Activated gamma-delta T cell treated with anti-CD3 and anti-CD28 coated beads, Interleukin-2, amount 50 U/mL, for 16 hours (primary cell): ENCODE data around the gene PRKCD.

Experiments used
- DNase-seq: peaks from one replicate; pipeline ENCODE4 v3.0.0-alpha.2; 2020; ENCODE audit warnings: low read depth

PRKCD gene

DNA sequence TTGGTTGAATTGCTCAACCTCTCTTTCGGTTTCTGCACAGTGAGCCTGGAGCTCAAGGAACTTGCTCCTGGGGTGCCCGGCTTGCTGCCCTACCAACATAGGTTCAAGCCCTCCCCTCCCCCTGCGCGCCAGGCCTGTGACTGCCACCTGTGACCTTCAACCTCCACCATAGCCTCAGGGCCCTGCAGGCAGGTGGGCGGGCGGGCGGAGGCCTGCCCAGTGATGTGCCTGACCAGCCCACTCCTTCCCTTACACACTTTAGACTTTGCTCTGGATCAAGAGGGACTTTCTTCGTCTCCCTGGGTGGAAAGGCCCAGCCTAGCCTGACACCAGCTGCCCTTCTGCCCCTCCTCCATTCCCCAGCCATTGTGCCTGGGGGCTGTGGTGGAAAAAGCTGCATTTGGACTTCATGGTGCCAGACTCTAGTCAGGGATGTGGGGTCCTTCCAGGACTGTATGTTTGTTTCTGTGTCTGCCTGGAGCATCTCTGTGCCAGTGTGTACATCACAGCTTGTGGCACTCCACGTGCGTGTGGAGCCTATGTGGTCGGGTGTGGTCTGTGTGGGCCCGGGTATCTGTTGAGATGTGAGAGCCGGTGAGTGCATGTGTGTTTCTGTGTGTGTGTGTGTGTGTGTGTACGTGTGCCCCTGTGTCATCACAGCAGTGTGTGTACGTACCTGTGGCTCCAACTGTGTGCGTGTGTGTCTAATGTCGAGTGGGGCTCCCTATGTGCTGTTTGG lies 9.5 kb downstream of the PRKCD start:
- no peak for DNase-seq

DNA sequence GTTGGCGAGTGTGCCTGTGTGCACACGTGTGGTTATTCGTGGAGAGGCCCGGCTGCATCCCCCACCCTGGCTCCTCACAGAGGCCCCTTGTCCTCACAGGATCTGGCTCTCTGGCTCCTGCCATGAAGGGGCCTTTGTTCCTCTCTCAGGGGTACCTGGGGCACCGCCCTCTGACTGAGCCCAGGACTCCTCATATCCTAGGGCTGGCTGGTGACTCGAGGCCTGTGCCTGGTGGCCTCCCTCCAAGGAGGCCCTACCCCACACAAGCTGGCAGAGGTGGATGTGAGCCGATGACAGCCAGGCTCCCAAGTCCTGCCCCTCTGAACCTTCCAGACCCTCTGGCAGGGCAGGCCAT lies 10.0 kb downstream of the PRKCD start:
- no peak for DNase-seq

DNA sequence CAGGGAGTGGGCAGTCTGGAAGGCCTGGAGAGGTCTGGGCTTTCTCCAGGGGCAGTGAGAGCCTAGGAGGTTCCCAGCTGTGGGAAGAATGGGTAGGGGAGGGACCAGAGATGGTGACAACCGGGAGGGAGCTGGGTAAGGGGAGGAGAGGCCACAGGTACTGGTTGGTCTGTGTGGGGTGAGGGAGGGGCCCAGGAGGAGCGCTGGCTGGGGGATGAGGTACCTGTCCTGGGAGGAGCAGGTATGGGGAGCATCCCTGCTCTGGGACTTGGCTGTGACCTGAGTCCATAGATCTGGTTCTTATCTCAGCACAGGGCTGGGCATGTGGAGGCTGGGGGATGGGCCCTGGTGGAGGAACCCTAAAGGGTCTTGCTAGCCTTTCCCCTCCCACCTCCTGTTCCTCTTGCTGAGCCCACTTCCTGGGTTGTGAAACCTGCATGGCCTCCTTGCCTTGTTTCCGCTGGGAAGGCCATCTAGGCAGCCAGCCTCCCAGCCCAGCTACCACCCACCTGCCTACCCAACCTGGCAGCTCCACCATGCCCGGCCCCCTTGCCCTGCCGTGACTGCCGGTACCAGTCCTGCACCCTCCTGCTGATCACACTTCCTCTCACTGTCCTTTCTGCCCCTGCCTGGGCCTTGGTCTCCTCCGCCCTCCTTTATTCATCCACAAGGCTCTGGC lies 11.0 kb downstream of the PRKCD start:
- DNase-seq = no peak

DNA sequence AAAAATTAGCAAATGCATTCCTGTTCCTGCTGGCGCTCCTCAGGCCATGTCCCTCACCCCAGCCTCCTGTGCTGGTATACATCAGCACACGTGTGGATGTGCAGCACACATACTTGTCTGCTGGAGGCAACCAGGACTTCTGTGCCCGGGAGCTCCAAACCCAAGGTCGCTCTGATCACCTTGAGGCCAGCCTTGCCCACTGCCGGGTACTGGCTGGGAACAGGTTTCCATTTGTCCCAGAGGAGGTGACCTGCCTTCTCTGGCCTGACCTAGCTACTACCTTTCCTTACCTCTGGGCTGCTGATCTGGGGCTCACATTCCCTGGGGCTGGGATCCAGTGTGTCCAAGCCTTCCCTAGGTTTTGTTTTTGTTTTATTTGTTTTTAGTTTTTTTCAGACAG lies 12.1 kb downstream of the PRKCD start:
- no peak for DNase-seq

DNA sequence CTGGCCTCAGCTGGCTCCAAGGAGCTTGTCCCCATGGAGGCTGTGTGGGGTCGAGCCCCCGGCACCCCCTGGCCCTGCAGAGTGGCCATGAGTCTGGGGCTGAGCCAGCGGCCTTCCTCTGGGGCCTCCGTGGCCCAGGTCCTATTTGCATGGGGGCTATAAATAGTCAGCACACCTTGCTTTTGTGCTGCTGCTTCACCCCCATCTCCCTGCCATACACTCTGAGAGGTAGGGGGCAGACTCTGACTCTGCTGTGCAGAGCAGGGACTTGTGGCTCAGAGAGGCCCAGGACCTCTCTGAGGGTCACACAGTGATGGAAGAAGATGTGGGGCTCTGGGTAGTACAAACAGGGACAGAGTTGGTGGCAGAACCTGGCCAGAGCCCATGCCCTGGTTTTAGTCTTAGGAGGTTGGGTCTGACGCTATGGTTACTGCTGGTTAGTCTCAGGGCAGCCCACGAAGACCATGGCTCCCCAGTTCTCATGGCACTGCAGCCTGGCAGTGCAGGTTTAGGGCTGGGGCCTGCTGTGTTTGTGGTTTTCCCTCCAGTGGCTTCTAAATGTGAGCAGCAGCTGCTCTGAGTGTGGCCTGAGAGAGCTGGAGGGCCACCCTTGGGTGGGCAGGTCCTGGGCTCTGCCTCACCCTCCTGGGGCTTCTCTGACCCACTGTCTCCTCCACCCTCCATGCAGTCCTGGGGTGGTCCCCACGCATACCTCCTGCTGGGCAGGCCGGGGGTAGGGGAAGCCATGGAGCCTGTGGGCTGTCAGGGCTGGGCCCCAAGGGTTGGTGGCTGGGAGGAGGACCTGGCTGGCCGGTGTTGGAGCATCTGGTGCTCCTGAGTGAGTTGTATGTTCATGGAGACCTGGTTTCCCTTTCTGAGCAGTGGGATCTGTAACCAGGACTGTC lies 13.6 kb downstream of the PRKCD start:
- DNase-seq = no peak

DNA sequence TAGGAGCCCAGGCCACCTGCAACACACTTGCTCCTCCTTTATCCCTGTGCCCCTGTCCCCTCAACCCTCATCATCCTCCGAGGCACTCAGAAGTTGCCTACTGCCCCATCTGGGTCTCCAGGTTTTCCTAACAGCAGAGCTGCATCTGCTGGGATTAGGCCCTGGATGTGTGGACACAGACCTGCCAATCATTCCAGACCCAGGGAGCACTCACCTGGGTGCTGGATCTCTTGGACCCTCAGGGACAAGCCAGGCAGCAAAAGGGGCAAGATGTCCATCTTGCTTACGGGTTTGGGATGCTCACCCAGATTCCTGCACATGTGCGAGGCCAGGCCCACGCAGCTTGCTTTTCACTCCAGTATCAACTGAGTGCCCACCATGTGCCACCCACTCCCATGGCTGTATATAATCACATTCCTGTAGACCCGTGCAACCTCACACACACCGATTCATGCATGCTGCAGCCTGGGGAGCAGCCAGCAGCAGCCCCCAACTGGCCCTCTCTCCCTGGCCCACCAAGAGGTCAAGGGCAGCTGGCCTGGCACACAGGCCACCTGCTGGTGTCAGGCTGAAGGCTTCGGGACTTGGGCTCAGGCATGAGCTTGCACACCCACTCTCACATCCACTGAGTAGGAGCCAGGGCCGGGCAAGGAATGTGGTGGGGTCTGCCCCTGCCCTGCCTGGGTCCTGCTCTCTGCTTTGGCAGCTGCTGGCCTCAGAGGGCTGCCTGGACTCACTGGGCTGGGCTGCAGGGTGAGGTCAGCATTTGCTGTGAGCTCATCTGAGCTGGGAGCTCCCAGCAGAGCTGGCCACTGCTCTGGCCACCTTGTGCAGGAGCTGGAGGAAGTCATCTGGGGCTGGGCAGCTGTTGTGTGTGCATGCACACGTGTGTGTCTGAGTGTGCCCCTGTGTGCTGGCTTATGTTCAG lies 14.9 kb downstream of the PRKCD start:
- no peak for DNase-seq

DNA sequence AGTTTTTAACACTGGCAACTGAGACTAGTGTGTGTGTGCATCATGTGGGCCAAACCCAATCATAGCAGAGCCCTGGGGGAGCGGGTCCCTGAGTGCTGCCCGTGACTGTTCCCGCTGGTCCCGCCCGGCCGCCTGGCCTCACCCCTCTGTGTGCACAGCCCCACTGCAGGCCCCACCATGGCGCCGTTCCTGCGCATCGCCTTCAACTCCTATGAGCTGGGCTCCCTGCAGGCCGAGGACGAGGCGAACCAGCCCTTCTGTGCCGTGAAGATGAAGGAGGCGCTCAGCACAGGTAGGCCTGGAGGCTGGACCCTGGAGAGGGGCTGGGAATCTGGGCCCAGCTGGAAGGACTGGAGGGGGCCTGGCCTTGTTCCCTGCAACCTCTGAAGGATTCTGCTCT lies 17.2 kb downstream of the PRKCD start:
- no peak for DNase-seq

DNA sequence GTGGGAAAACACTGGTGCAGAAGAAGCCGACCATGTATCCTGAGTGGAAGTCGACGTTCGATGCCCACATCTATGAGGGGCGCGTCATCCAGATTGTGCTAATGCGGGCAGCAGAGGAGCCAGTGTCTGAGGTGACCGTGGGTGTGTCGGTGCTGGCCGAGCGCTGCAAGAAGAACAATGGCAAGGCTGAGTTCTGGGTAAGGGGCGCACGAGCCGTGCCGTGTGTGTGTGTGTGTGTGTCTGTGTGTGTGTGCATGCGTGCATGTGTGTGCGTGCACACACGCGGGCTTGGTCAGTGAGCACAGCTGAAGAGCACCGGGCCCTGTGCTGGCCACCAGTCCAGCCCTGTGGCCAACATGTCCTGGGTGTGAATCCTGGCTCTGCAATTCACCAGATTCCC lies 18.6 kb downstream of the PRKCD start:
- no peak for DNase-seq

DNA sequence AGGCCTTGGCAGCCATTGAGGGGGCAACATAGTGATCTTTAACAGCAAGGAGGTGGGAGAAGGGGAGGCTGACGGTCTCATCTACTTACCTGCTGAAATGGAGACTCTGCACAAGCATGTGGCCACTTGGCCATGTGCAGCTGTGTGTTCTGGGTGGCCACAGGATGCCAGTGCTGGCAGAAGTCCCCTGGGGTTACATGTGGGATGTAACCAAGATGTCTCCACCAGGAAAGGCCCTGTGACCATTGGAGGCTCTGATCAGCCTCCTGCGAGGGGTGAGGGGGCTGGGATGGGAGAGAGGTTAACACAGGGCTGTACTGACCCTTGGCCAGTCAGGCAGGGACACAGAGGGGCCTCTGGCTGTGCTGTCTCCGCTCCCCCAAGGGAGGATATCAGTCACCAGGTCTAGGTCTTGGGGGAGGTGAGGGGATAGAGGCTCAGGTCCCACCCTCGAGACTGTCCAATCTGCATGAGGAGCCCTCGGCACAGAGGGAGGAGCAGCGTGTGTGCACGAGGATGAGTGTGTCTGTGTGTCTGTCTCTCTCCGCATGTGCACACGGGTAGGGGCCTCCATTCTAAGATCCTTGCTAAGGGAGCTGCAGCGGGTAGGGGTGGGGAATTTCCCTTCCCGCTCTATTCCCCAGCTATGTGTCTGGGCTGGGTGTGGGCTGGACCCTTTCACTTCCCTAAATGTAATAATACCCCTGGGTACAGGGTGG lies 19.5 kb downstream of the PRKCD start:
- DNase-seq = no peak

DNA sequence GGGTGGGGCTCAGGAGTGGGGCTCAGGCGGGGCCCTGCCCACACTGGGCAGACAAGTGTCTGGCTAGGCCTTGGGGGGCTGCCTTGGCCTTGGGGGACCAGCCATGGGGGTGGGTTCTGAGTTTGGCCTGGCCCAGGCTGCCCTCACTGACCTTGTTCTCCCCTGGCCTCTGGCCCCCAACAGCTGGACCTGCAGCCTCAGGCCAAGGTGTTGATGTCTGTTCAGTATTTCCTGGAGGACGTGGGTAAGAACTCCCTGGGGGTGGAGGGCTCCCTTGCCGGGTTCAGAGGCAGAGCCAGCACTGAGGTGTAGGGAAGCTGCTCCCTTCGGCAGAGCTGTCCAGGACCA lies 20.0 kb downstream of the PRKCD start:
- DNase-seq = no peak

DNA sequence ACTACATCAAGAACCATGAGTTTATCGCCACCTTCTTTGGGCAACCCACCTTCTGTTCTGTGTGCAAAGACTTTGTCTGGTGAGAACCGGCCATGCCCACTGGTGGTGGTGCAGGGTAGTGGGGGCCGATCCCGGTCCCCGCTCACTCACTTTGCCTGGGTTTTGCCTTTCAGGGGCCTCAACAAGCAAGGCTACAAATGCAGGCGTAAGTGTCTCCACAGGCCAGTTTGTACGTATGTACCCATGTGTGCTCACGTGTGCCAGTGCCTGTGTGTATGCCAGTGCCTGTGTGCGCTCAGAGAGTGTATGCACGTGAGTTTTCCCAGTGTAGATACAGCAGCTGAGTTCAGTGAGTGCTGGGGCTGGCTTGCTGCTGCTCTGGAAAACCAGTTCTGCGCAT lies 20.5 kb downstream of the PRKCD start:
- DNase-seq = no peak

DNA sequence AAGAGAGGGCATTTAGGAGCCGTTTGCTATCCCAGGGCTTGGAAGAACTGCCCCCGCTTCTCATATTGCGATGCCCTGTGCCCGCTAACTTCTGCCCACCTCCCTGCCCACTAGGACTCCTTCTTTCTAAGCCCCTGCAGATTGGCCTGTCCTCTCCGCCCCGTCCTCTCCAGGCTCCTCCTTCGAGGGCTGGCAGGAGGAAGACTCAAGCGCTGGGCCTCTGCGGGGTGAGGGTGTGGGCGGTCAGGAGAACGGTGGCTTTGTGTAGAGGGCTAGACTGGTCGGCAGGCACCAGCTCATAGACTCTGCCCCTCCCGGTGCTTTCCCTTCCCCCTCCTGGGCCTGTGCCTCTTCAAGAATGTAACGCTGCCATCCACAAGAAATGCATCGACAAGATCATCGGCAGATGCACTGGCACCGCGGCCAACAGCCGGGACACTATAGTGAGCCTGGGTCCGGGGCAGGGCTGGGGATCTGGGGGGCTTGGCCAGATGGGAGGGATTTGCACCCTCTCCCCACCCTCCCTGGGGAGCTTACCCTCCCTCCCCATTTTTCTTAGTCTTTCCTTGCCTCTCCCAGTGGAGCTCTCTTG lies 21.9 kb downstream of the PRKCD start:
- no peak for DNase-seq

DNA sequence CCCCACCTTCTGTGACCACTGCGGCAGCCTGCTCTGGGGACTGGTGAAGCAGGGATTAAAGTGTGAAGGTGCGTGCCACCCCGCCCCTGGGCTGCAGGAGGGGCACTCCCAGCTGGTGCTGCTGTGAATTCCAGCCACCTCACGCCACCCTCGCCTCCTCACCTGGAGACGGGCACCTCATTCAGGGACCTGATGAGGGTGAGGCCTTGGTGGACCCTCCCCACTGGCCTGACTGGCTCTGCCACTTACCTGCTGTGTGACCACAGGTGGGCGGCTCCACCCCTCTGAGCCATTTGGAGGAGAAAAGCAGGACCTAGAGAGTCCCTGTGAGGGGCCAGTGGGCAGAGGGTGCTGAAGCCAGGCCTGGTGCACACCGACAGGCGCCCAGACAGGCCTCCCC lies 22.5 kb downstream of the PRKCD start:
- no peak for DNase-seq

DNA sequence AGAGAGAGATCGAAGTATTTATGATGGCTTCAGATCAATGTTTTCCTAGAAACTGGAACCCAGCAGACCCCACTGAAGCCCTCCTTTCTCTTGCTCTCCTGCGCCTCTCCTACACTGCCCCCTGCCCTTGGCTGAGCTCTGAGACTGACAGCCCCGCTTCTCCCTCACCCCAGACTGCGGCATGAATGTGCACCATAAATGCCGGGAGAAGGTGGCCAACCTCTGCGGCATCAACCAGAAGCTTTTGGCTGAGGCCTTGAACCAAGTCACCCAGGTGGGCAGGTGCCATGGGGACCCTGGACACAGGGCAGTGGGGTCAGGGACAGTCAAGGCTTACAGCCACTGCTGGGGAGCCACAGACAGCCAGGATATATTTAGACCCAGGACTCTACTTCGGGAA lies 23.7 kb downstream of the PRKCD start:
- no peak for DNase-seq

DNA sequence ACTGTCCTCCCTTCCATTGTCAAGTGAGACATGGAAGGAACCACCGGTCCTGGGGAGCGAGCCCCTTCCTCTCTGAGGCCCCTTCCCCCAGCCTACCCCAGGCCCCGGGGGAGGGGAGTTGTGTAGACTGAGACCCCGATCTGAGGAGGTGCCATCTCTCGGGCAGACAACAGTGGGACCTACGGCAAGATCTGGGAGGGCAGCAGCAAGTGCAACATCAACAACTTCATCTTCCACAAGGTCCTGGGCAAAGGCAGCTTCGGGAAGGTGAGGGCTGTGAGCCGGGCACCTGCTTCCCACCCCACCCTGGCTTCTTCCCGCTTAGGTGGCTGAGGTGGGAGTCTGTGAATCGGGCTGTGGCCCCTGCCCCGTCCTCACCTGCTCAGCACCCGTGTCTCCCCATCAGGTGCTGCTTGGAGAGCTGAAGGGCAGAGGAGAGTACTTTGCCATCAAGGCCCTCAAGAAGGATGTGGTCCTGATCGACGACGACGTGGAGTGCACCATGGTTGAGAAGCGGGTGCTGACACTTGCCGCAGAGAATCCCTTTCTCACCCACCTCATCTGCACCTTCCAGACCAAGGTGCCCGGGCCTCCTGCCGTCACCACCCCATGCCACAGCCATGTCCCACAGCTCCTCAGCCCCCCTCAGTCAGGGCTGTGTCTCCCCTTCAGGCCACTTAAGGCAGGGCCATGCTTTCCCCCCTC lies 24.9 kb downstream of the PRKCD start:
- DNase-seq = no peak

DNA sequence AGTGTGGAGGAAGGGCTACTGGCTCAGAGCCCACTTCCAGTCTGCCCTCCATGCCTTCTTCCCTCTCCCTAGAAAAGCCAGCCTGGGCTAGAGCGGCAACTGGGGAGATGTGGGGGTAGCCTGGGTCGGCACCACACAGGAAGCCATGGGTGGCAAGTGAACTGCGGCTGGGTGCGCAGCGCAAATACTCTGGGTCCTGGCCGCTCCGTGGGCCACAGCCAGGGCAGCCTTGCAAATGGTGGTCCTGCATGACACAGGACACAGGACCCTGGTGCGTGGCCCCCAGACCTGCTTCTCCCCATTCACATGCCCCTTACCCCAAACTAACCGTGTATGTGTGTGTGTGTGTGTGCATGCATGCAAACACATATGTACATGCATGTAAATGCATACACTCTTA lies 25.7 kb downstream of the PRKCD start:
- DNase-seq = no peak

DNA sequence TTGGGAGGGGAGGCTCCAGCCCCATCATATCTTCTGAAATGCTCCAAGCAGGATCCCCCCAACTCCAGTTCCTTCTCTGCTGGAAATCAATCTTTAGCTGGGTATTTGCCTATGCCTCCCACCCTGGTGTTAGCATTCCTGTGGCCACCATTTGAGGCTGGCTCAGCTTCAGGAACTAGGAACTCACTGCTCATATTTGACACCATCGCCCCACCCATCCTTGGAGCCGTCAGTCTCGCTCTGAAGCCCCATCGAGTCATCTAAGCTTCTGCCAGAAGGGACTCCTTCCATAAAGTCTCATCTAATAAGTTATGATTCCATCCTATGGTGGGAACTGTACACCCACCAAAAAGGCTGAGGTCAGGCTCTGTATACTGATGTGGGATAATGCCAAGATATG lies 26.4 kb downstream of the PRKCD start:
- no peak for DNase-seq

DNA sequence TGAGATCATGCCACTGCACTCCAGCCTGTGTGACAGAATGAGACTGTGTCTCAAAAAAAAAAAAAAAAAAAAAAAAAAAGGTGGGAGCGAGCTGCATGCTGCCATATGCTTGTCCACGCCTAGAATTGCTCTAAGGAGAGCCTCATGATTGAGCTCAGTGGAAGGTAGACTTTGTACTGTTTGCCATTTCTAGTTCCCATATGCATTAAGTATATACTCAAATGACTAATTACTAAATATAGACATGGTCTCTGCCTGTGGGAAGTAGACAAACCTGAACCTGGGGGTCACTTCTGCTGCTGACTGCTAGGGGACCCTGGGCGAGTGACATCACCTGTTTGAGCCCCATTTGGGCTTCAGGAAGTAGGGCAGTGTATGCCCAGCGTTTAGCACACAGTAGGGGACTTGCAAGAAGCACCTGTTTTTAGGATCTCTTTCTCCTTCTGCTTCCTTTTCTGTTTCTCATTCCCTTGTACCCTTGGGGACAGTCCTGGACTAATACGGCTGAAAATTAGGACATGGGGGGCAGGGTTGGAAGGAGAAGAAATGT lies 27.2 kb downstream of the PRKCD start:
- DNase-seq = no peak

DNA sequence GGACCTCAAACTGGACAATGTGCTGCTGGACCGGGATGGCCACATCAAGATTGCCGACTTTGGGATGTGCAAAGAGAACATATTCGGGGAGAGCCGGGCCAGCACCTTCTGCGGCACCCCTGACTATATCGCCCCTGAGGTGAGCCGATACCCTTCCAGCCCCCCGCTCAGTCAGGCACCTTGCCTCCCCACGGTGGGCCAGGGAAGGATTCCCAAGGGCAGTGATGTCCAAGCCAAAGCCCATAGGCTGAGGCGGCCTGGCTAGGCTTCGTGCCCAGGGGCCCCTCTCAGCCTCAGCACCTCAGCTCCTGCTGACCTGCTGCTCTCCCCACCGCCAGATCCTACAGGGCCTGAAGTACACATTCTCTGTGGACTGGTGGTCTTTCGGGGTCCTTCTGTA lies 27.7 kb downstream of the PRKCD start:
- no peak for DNase-seq

DNA sequence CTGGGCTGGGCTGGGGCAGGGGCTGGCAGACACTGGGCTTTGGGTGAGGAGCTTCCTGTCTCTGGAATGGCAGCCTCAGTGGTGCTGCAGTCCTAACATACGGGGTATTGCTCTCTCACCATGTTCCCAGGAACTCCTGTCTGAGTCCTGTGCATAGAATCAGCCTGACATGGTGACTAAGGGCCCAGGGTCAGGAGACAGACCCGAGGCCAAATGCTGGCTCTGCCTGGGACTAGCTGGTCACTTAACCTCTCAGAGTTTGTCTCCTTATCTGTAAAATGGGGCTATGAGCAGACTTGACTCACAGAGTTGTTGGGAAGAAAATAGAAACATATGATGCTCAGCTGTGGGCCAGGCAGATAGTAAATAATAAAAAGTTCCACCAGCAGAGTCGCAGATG lies 28.3 kb downstream of the PRKCD start:
- DNase-seq = no peak
